ENCODE measurements around the gene EEF1AKMT2.
A peak's percentile ranks its signal among the peaks of the same experiment; 100 is the strongest.

DNA sequence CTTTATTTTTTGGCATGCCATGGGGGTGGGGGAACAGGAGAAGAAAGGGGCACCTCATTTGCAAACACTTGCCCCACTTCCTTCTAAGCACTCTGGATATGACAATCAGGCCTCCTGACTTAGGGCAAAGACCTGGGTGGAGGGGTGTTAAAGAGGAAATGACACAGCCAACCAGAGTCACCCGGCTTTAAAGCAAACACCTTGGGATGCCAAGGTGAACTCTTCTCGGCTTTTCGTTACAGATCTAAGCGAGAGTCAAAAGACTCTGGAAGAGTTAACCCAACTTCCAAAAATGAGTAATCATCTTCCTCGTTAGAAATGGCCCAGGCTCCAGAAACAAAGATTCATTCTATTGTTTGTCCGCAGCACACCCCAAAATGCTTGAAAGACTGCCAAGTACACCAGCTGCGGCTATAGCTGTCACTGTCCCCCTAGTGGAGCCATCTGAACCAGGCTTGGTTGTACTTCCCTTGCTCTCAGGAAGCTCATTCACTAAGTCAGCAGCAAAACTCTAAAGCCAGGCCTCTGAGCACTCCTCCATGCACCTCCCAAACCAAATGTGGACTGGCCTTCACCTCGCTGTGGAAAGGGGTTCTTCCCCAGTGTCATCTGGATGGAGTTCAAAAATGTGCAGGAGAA lies 72.4 kb downstream of the EEF1AKMT2 start:
- no peak for TF ChIP-seq EZH2 (IDR thresholded peaks at IDR 0.05; ENCODE audit: borderline replicate concordance, low read depth, low read length, poor library complexity, severe bottlenecking)
- TF ChIP-seq, protein P1, sequence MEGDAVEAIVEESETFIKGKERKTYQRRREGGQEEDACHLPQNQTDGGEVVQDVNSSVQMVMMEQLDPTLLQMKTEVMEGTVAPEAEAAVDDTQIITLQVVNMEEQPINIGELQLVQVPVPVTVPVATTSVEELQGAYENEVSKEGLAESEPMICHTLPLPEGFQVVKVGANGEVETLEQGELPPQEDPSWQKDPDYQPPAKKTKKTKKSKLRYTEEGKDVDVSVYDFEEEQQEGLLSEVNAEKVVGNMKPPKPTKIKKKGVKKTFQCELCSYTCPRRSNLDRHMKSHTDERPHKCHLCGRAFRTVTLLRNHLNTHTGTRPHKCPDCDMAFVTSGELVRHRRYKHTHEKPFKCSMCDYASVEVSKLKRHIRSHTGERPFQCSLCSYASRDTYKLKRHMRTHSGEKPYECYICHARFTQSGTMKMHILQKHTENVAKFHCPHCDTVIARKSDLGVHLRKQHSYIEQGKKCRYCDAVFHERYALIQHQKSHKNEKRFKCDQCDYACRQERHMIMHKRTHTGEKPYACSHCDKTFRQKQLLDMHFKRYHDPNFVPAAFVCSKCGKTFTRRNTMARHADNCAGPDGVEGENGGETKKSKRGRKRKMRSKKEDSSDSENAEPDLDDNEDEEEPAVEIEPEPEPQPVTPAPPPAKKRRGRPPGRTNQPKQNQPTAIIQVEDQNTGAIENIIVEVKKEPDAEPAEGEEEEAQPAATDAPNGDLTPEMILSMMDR (conservative IDR thresholded peaks at IDR 0.05; ENCODE audit: low read depth, low read length): peak; percentile 53
